RWPE2 (cell line): ENCODE results near the gene RTN4RL1.
A peak's percentile ranks its signal among the peaks of the same experiment; 100 is the strongest.
"Not testable (repeated sequence)": the region's sequence is repeated elsewhere in the genome, so short reads cannot be mapped to it uniquely, and the experiment has no call there.

Experiments
- ATAC-seq: fragments of 200-7000 bp; cut with Tn5 transposase; 3 replicates; pipeline ENCODE4 v1.9.1; 2021; ENCODE audit warnings: low read depth
- DNase-seq: peaks from one replicate; pipeline ENCODE4 v3.0.0-alpha.2; 2020; ENCODE audit warnings: low spot score
- H3K27ac ChIP-seq: fragments of 450-650 bp; 2 replicates; pipeline ENCODE4 v1.5.1; 2017; ENCODE audit warnings: mild to moderate bottlenecking; ENCODE audit not compliant: poor library complexity, severe bottlenecking
- H3K27me3 ChIP-seq: fragments of 250-450 bp; sonication (Bioruptor Pico); 2 replicates; pipeline ENCODE4 v1.5.1; 2021; ENCODE audit warnings: mild to moderate bottlenecking, moderate library complexity; ENCODE audit not compliant: insufficient read depth, poor library complexity, severe bottlenecking
- H3K36me3 ChIP-seq: fragments of 250-450 bp; sonication (Bioruptor Pico); 2 replicates; pipeline ENCODE4 v1.5.1; 2020; ENCODE audit warnings: low read depth, mild to moderate bottlenecking, moderate library complexity
- H3K4me1 ChIP-seq: fragments of 250-450 bp; sonication (Bioruptor Pico); 2 replicates; pipeline ENCODE4 v1.5.1; 2021; ENCODE audit warnings: mild to moderate bottlenecking, moderate library complexity; ENCODE audit not compliant: insufficient read depth, poor library complexity, severe bottlenecking
- H3K4me3 ChIP-seq: fragments of 250-450 bp; sonication (Bioruptor Pico); 2 replicates; pipeline ENCODE4 v1.5.1; 2021; ENCODE audit warnings: mild to moderate bottlenecking, moderate library complexity; ENCODE audit not compliant: severe bottlenecking
- H3K9me3 ChIP-seq: fragments of 250-450 bp; sonication (Bioruptor Pico); 2 replicates; pipeline ENCODE4 v1.5.1; 2021; ENCODE audit warnings: mild to moderate bottlenecking, moderate library complexity; ENCODE audit not compliant: severe bottlenecking
- TF ChIP-seq, protein P1 (sequence below): fragments of 450-650 bp; IDR thresholded peaks from one replicate; pipeline ENCODE4 v1.5.1; 2017; ENCODE audit warnings: mild to moderate bottlenecking, moderate library complexity; ENCODE audit not compliant: poor library complexity, severe bottlenecking

Gene RTN4RL1

DNA sequence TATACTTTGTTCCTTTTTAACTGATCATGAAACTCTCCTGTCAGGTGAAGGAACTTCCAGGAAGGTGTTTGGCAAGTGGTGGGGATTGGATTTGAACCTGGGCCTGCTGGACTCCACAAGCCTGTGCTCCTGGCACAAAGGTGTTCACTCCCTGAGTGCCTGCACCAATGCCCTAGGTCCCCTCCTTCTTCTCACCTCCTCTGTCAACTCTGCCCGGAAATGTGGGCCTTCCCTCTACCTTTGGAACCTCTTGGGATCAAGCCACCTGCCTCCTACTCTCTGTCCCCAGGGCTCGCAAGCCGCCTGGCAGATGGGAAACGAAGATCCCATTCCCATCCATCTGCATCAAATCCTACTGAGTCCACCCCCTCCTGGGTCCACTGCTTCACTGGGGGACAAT, 40.0 kb downstream of the RTN4RL1 start:
- Histone ChIP-seq H3K27me3 (no peaks in the 10 kb centered on the region), H3K27ac (no peak overlapping the region), H3K36me3 (no peaks in the 10 kb centered on the region), H3K4me3 (no peak overlapping the region), H3K9me3 (no peaks in the 10 kb centered on the region), H3K4me1 (peaks cover 24% of the 10 kb centered on the region)
- TF ChIP-seq, protein P1, sequence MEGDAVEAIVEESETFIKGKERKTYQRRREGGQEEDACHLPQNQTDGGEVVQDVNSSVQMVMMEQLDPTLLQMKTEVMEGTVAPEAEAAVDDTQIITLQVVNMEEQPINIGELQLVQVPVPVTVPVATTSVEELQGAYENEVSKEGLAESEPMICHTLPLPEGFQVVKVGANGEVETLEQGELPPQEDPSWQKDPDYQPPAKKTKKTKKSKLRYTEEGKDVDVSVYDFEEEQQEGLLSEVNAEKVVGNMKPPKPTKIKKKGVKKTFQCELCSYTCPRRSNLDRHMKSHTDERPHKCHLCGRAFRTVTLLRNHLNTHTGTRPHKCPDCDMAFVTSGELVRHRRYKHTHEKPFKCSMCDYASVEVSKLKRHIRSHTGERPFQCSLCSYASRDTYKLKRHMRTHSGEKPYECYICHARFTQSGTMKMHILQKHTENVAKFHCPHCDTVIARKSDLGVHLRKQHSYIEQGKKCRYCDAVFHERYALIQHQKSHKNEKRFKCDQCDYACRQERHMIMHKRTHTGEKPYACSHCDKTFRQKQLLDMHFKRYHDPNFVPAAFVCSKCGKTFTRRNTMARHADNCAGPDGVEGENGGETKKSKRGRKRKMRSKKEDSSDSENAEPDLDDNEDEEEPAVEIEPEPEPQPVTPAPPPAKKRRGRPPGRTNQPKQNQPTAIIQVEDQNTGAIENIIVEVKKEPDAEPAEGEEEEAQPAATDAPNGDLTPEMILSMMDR: no peak
- DNase-seq (no peak), ATAC-seq (no peak)

DNA sequence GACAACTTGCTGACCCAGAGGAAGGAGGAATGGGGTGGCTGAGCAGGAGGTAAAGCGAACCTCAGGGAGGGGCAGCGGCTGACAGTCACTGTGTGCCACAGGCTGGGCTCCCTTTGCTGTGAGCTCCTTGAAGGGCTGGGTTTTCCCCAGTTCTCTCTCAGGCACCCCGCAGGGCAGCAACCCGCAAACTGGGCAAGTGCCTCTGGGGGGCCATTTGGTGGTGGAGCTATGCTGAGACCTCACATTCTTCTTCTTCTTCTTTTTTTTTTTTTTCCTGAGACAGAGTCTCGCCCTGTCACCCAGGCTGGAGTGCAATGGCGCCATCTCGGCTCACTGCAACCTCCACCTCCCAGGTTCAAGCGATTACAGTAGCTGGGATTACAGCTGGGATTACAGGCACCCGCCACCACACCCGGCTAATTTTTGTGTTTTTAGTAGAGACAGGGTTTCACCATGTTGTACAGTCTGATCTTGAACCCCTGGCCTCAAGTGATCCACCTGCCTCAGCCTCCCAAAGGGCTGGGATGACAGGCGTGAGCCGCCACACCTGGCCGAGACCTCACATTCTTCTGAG, 42.3 kb downstream of the RTN4RL1 start:
- not testable (repeated sequence) for H3K27me3 ChIP-seq, ATAC-seq, H3K27ac ChIP-seq, H3K36me3 ChIP-seq, DNase-seq, H3K4me3 ChIP-seq, H3K9me3 ChIP-seq
- H3K4me1 ChIP-seq: peaks cover 13% of the 10 kb centered on the region

DNA sequence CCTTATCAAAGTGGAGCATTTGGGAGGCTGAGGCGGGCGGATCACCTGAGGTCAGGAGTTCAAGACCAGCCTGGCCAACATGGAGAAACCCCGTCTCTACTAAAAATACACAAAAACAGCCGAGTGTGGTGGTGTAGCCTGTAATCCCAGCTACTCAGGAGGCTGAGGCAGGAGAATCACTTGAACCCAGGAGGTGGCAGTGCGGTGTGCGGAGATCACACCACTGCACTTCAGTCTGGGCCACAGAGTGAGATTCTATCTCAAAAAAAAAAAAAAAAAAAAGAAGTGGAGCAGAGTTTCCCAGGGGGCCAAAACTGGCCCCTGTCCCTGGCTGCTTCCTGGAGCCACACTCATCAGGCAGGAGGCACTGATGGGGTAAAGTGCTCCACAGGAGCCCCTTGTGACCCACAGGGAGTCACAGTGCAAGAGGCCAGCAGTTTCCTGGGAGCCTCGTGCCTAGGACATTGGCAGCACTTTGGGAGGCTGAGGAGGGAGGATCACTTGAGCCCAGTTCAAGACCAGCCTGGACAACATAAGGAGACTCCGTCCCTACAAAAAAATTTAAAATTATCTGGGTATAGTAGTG, 44.4 kb downstream of the RTN4RL1 start:
- H3K4me3 ChIP-seq: no peak overlapping the region
- peaks cover 13% of the 10 kb centered on the region for H3K4me1 ChIP-seq
- no peaks in the 10 kb centered on the region for H3K27me3 ChIP-seq
- H3K9me3 ChIP-seq: no peaks in the 10 kb centered on the region
- no peaks in the 10 kb centered on the region for H3K36me3 ChIP-seq
- peak overlapping the region; percentile 53 for H3K27ac ChIP-seq
- DNase-seq: no peak
- TF ChIP-seq, protein P1: no peak
- no peak for ATAC-seq

DNA sequence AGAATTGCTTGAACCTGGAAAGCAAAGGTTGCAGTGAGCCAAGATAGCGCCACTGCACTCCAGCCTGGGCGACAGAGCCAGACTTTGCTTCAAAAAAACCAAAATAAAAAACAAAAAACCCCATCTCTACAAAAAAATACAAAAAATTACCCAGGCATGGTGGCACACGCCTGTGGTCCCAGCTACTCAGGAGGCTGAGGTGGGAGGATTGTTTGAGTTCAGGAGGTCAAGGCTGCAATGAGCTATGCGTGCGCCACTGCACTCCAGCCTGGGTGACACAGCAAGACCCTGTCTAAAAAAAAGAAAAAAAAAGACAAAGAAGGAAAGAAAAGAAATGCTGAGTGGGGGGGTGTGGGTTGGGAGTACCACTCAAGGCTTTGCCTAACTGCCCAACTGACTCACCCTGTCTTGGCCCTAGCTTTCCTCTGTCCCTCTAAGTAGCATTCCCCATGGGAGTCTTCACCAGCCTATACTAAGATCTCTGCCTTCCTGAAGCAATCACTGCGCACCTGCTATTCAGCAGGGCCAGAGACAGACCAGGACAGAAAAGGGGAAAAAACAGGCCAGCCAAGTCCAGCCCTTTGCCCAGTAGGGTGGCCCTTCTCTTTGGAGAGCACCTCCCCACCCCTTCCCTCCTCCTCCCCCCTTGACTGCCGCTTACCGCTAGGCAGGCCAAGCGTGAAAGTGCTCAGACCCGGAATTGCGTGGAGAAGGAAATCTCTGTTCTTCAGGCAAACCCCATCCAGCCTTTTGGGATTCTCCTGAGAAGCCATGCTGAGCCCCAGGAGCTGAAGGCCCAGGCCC, 45.8 kb downstream of the RTN4RL1 start:
- Histone ChIP-seq H3K27me3 (no peaks in the 10 kb centered on the region), H3K36me3 (no peaks in the 10 kb centered on the region), H3K9me3 (no peaks in the 10 kb centered on the region), H3K27ac (no peak overlapping the region), H3K4me1 (peaks cover 13% of the 10 kb centered on the region), H3K4me3 (no peak overlapping the region)
- no peak for DNase-seq
- ATAC-seq: no peak
- TF ChIP-seq, protein P1: no peak

DNA sequence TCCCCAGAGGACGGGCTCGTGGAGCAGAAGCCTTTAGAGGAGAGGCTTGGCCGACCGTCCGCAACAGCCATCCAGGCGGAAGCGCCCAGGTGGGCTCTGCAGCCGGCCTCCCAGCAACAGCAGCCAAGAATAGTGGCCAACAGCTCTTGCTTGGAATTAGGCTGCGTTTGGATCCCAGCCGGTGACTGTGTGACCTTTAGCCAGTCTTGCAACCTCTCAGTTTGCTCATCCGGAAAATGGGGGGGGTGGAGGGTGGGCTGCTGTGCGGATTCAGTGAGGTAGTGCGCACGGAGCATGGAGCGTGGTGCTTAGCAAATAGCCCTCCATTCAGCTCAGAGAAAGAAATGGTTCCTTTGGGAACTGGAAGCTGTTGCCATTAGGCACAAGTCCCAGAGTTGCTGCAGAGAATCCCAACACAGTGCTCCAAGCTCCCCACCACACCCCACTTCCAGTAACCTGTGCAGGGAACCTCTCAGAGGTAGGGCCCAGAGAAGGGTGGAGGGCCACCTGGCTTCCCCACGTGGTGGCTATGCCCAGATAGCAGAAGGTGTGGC, 46.7 kb downstream of the RTN4RL1 start:
- H3K4me3 ChIP-seq: no peak overlapping the region
- peaks cover 13% of the 10 kb centered on the region for H3K4me1 ChIP-seq
- H3K27ac ChIP-seq: no peak overlapping the region
- no peaks in the 10 kb centered on the region for H3K9me3 ChIP-seq
- DNase-seq (no peak), ATAC-seq (no peak)
- H3K27me3 ChIP-seq: no peaks in the 10 kb centered on the region
- TF ChIP-seq, protein P1: no peak
- no peaks in the 10 kb centered on the region for H3K36me3 ChIP-seq
